IPS-15b (cell line): ENCODE measurements around the gene TERT.
"Not testable (repeated sequence)": the region's sequence is repeated elsewhere in the genome, so short reads cannot be mapped to it uniquely, and the experiment has no call there.

ENCODE experiments used
- H3K27me3 ChIP-seq: one replicate; pipeline ENCODE4 v1.6.1; 2013; ENCODE audit warnings: low read length; ENCODE audit not compliant: control insufficient read depth, insufficient read depth
- H3K36me3 ChIP-seq: one replicate; pipeline ENCODE4 v1.6.1; 2013; ENCODE audit warnings: low read length; ENCODE audit not compliant: control insufficient read depth, insufficient read depth
- H3K4me1 ChIP-seq: one replicate; pipeline ENCODE4 v1.6.1; 2013; ENCODE audit warnings: mild to moderate bottlenecking, low read length; ENCODE audit not compliant: control insufficient read depth, insufficient read depth
- H3K4me3 ChIP-seq: one replicate; pipeline ENCODE4 v1.5.1; 2013; ENCODE audit warnings: low read depth, low read length
- H3K9ac ChIP-seq: one replicate; pipeline ENCODE4 v1.6.1; 2013; ENCODE audit warnings: low read depth, mild to moderate bottlenecking, low read length
- H3K9me3 ChIP-seq: one replicate; pipeline ENCODE4 v1.6.1; 2013; ENCODE audit warnings: mild to moderate bottlenecking, low read length; ENCODE audit not compliant: control insufficient read depth, insufficient read depth

Gene TERT

GRCh38 chr5:1268056-1268455, 26.8 kb downstream of the TERT start:
- no peaks in the 10 kb centered on the region for H3K27me3 ChIP-seq
- no peak overlapping the region for H3K4me3 ChIP-seq
- no peaks in the 10 kb centered on the region for H3K4me1 ChIP-seq
- H3K36me3 ChIP-seq = peaks cover 31% of the 10 kb centered on the region
- H3K9ac ChIP-seq = no peak overlapping the region
- H3K9me3 ChIP-seq = no peaks in the 10 kb centered on the region

DNA sequence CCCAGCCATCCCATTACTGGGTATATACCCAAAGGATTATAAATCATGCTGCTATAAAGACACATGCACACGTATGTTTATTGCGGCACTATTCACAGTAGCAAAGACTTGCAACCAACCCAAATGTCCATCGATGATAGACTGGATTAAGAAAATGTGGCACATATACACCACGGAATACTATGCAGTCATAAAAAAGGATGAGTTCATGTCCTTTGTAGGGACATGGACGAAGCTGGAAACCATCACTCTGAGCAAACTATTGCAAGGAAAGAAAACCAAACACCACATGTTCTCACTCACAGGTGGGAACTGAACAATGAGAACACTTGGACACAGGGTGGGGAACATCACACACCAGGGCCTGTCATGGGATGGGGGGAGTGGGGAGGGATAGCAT, 27.4 kb downstream of the TERT start:
- not testable (repeated sequence) for H3K4me3 ChIP-seq, H3K9ac ChIP-seq, H3K27me3 ChIP-seq, H3K9me3 ChIP-seq, H3K4me1 ChIP-seq
- peaks cover 36% of the 10 kb centered on the region for H3K36me3 ChIP-seq

DNA sequence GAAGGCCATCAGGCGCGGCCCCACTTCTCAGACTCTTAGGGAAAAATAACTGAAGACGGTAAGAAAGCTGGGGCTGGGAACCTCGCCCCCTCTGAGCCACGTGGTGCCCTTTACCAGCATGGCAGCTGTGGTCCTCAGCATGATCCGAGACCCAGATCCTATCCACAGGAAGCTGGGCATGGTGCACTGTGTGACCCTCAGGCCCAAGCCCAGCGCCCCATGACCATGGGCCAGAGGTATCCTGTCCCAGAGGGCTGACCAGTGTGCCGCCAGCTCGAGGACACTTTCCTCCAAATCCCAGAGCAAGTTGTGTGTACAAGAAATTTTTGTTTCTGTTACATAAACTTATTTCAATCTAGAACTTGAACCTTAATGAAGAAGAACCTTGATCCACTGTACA, 28.1 kb downstream of the TERT start:
- no peaks in the 10 kb centered on the region for H3K4me1 ChIP-seq
- H3K4me3 ChIP-seq = no peak overlapping the region
- H3K9ac ChIP-seq = no peak overlapping the region
- peaks cover 34% of the 10 kb centered on the region for H3K36me3 ChIP-seq
- no peaks in the 10 kb centered on the region for H3K9me3 ChIP-seq
- no peaks in the 10 kb centered on the region for H3K27me3 ChIP-seq

DNA sequence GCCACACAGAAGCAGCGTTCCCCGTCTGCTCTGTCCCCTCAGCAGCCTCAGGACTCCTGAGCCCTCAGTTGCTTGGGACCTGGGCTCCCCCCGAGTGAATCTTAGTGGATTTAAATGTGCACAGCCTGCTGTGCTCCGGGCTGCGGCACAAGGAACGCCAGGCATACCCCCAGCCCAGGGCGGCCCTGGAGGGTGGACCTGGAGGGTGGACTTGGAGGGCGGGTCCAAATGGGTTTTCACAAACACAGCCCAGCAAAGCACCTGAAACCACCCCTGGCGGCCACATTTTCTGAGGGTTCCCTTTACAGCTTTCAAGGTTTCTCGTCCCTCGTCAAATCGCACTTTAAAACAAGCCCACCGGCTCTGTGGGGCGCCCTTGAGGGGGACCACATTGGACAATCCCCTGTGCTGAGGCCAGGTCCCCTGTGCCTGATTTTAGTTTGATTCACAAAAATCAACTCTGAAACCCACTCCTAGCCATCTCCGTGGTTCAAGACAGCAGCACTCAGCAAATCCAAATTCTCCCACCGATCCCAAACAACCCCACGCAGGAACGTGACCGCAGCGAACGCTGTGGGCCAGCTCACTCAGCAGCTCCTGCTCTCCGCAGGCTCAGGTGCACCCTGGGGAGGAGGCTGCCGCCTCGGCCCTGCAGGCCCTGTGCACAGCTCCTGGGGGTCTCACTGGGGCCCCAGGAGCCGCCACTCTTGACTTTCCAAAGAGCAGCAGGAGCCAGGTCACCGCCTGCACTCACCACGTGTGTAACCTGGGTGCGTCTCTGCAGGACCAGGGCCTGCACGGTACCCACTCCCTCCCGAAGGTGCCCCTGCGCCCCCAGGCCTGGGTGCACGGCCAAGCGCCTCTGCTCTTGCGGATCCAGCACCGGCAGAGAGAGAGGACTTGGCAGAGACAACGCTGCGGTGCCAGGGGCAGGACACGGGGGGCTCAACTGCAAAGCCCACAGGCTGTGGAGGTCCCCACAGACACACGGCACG, 29.1 kb downstream of the TERT start:
- H3K27me3 ChIP-seq = no peaks in the 10 kb centered on the region
- no peaks in the 10 kb centered on the region for H3K4me1 ChIP-seq
- H3K4me3 ChIP-seq = no peak overlapping the region
- no peak overlapping the region for H3K9ac ChIP-seq
- no peaks in the 10 kb centered on the region for H3K9me3 ChIP-seq
- peaks cover 30% of the 10 kb centered on the region for H3K36me3 ChIP-seq

GRCh38 chr5:1265026-1265425, 29.8 kb downstream of the TERT start:
- no peak overlapping the region for H3K4me3 ChIP-seq
- H3K9ac ChIP-seq = no peak overlapping the region
- H3K4me1 ChIP-seq = no peaks in the 10 kb centered on the region
- no peaks in the 10 kb centered on the region for H3K27me3 ChIP-seq
- H3K9me3 ChIP-seq = no peaks in the 10 kb centered on the region
- peaks cover 26% of the 10 kb centered on the region for H3K36me3 ChIP-seq

- Histone ChIP-seq H3K9ac (no peak overlapping the region), H3K4me3 (no peak overlapping the region), H3K4me1 (no peaks in the 10 kb centered on the region), H3K36me3 (peaks cover 26% of the 10 kb centered on the region), H3K9me3 (no peaks in the 10 kb centered on the region), H3K27me3 (no peaks in the 10 kb centered on the region)
These were observed 30.7 kb downstream of the TERT start for GRCh38 chr5:1264211-1264610.

GRCh38 chr5:1262381-1262780, 32.5 kb downstream of the TERT start:
- peaks cover 22% of the 10 kb centered on the region for H3K36me3 ChIP-seq
- H3K9me3 ChIP-seq = no peaks in the 10 kb centered on the region
- no peak overlapping the region for H3K4me3 ChIP-seq
- no peak overlapping the region for H3K9ac ChIP-seq
- no peaks in the 10 kb centered on the region for H3K4me1 ChIP-seq
- no peaks in the 10 kb centered on the region for H3K27me3 ChIP-seq

GRCh38 chr5:1261643-1262042, 33.2 kb downstream of the TERT start:
- no peak overlapping the region for H3K4me3 ChIP-seq

DNA sequence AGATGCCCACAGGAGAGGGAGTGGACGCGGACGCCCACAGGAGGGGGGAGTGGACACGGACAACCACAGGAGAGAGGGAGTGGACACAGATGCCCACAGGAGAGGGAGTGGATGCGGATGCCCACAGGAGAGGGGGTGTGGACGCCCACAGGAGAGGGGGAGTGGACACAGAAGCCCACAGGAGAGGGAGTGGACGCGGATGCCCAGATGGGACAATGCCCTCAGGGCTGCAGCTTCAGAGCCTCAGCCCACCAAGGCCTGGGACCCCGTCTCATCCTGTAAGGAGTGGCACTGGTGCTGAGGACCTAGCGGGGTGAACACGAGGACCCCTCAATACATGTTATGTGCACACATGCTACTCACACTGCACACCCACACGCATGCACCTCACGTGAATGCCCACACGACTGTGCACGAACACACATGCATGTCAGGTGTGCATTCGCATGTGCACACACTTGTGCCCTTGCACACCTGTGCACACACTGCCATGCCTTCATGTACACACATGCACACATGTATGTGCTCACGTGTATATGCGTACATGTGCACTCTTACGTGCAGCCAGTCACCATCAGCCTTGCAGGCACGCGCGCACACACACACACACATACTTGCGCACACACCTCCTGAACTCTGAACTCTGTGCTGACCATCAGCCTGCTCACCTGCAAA, 34.9 kb downstream of the TERT start:
- Histone ChIP-seq H3K9me3 (no peaks in the 10 kb centered on the region), H3K9ac (no peak overlapping the region), H3K36me3 (peaks cover 16% of the 10 kb centered on the region), H3K4me1 (no peaks in the 10 kb centered on the region), H3K4me3 (no peak overlapping the region), H3K27me3 (no peaks in the 10 kb centered on the region)

More at GRCh38 chr5:1261643-1262042, 33.2 kb downstream of the TERT start:
- H3K27me3 ChIP-seq = no peaks in the 10 kb centered on the region
- no peak overlapping the region for H3K9ac ChIP-seq
- H3K4me1 ChIP-seq = no peaks in the 10 kb centered on the region
- peaks cover 22% of the 10 kb centered on the region for H3K36me3 ChIP-seq
- no peaks in the 10 kb centered on the region for H3K9me3 ChIP-seq

DNA sequence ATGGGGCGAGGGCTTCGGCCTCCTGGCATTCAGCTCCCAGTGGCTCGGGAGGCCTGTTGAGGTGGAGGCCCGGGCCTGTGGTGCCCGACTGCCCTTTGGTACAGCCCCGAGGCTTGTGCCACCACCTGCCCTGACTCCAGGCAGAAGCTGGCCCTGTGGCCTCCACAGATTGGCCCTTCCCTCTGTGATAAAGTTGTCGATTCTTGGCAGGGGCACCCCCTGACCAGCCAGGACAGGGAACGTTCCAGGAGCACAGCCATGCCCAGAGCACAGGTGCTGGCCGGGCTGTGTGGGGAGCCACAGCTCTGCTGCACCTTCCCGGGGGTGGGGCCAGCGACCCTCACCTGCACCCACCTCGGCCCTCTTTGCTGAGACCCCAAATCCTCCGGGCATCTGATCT, 37.0 kb downstream of the TERT start:
- peaks cover 6% of the 10 kb centered on the region for H3K36me3 ChIP-seq
- H3K4me1 ChIP-seq = no peaks in the 10 kb centered on the region
- H3K9ac ChIP-seq = no peak overlapping the region
- no peaks in the 10 kb centered on the region for H3K27me3 ChIP-seq
- H3K9me3 ChIP-seq = no peaks in the 10 kb centered on the region
- no peak overlapping the region for H3K4me3 ChIP-seq

GRCh38 chr5:1257363-1257762, 37.5 kb downstream of the TERT start:
- no peaks in the 10 kb centered on the region for H3K4me1 ChIP-seq
- H3K4me3 ChIP-seq = no peak overlapping the region
- H3K27me3 ChIP-seq = no peaks in the 10 kb centered on the region
- H3K9ac ChIP-seq = no peak overlapping the region
- peaks cover 2% of the 10 kb centered on the region for H3K36me3 ChIP-seq
- H3K9me3 ChIP-seq = no peaks in the 10 kb centered on the region

DNA sequence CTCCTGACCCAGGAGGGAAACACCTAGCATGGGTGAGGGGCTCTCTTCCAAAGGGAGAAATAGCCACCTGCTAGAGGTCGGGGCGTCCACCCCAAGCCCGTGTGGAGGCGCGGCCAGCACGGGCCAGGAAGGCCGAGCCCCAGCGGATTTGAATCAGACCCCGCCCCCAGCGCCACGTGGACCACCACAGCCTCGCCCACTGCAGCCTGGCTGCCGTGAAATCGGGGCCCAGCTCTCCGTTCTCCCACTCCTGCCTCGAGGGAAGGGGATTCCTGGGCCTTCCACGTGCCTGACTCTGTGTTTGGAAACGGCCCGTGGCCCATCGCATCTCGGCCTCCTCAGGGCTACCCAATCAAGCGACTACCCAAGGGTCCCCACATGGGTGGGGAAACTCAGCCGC, 38.1 kb downstream of the TERT start:
- no peaks in the 10 kb centered on the region for H3K27me3 ChIP-seq
- no peak overlapping the region for H3K9ac ChIP-seq
- H3K36me3 ChIP-seq = peaks cover 2% of the 10 kb centered on the region
- H3K4me3 ChIP-seq = no peak overlapping the region
- no peaks in the 10 kb centered on the region for H3K9me3 ChIP-seq
- no peaks in the 10 kb centered on the region for H3K4me1 ChIP-seq
